Activated CD4-positive, alpha-beta T cell treated with anti-CD3 and anti-CD28 coated beads for 36 hours (primary cell): ENCODE data around the gene CHRNA9. TPM values are rescaled to one million over a fixed set of nuclear protein-coding genes. Genes with fewer than 3 reads are reported as not detected.
"Not testable (repeated sequence)": the region's sequence is repeated elsewhere in the genome, so short reads cannot be mapped to it uniquely, and the experiment has no call there.

Experiments used
- ATAC-seq: fragments of 200-7000 bp; cut with Tn5 transposase; one replicate; pipeline ENCODE4 v1.10.0; 2021; ENCODE audit warnings: mild to moderate bottlenecking, moderate library complexity
- CTCF ChIA-PET: fragments of 350-600 bp; sonication (Branson Sonifier 250); formaldehyde crosslinking; loops from one replicate; lab custom pipeline; 2021; ENCODE audit warnings: antibody characterized with exemption; lab: Charles Lee
- POLR2A ChIA-PET: fragments of 350-600 bp; sonication (Branson Sonifier 250); formaldehyde crosslinking; loops from one replicate; lab custom pipeline; 2021; ENCODE audit warnings: antibody characterized with exemption, inconsistent platforms; lab: Charles Lee
- DNase-seq: peaks from one replicate; pipeline ENCODE4 v3.0.0-alpha.2; 2020
- H3K27ac Mint-ChIP-seq: one replicate; pipeline ENCODE4 v1.8.0; 2021; ENCODE audit warnings: mixed read lengths
- H3K27me3 Mint-ChIP-seq: one replicate; pipeline ENCODE4 v1.8.0; 2021; ENCODE audit warnings: mixed read lengths
- H3K36me3 Mint-ChIP-seq: one replicate; pipeline ENCODE4 v1.8.0; 2021; ENCODE audit warnings: low read depth, mixed read lengths
- H3K4me1 Mint-ChIP-seq: one replicate; pipeline ENCODE4 v1.8.0; 2021; ENCODE audit warnings: mixed read lengths
- H3K4me3 Mint-ChIP-seq: one replicate; pipeline ENCODE4 v1.8.0; 2021; ENCODE audit warnings: mild to moderate bottlenecking, moderate library complexity, mixed read lengths
- H3K9me3 Mint-ChIP-seq: one replicate; pipeline ENCODE4 v1.8.0; 2021; ENCODE audit warnings: low read depth, mixed read lengths
- intact Hi-C, 2 experiments: fragments of 100-400 bp; cut with DNase I in 1 of 2; cut with micrococcal nuclease in 1 of 2; formaldehyde crosslinking; loops; one replicate each; pipeline versions ENCODE4 v1.14.2 to v1.15.1; 2022 to 2024; cut with DNase I, micrococcal nuclease
- total RNA-seq, 2 experiments: library from RNA; stranded (reverse); gene quantifications; one replicate each; pipeline ENCODE4 v1.2.3, GENCODE V29; 2021

CHRNA9 gene
- total RNA-seq, 2 experiments from 2014 or later, result not detected

DNA sequence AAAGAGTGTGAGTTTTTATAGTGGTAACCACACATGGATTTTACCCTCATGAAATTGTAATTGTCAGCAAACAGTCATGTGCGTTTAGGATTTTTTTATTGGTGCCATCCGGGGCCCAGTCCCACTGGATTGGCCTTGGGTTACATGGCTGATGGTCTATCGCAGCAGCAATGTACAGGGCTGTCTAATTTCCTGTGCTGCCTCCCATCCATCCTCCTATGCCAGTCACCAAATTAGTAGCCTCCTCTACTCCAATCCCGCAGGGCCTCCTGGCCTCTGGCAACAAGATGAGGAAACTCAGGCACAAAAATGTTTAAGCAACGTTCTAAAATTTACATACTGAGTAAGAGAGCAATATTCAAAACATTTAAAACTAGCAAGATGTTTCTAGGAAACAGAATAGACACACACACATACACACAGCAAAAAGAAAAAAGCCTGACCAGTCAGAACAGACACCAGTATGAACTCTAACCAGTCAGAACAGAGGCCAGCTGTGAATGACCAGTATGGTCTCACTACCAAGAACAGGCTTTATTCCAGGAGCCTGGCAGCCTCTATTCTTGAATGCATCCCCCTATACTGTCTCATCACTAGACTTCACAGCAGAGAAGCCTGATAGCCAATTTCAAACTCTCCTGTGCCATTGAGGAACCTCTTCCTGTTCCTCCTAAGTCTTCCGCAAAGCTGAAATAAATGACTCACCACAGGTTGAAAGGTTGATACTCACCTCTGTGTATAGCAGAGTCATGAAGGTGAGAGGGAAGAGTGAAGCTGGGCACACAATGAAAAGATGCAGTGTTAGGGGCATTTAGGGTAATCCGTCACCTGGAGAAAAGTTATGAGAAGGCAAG, 42.6 kb downstream of the CHRNA9 start:
- no peaks in the 10 kb centered on the region for H3K9me3 Mint-ChIP-seq
- intact Hi-C loops, result no loop called here
- H3K4me3 Mint-ChIP-seq, result no peak overlapping the region
- H3K4me1 Mint-ChIP-seq, result no peaks in the 10 kb centered on the region
- DNase-seq (no peak), ATAC-seq (no peak)
- CTCF ChIA-PET, result no interaction called here
- H3K36me3 Mint-ChIP-seq, result no peaks in the 10 kb centered on the region
- no peak overlapping the region for H3K27ac Mint-ChIP-seq
- POLR2A ChIA-PET, result no interaction called here
- no peaks in the 10 kb centered on the region for H3K27me3 Mint-ChIP-seq

DNA sequence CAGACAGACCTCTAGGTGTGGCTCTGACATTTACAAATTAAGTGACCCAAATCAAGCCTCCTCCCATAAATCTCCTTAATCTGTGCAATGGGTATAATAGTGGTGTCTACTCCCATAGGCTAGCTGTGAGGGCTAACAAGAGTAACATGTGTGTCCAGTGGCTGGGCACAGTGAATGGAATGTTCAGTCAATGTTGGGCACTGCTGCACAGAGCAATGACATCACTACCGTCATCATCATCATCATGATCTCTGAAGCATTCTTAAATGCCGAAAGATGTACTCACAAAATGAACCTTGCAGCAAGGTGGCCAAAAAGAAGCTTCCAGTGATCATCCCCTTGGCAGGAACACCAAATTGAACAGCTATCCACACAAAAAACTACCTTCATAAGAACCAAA, 43.5 kb downstream of the CHRNA9 start:
- H3K36me3 Mint-ChIP-seq, result no peaks in the 10 kb centered on the region
- H3K9me3 Mint-ChIP-seq, result no peaks in the 10 kb centered on the region
- H3K27me3 Mint-ChIP-seq, result no peaks in the 10 kb centered on the region
- DNase-seq (no peak), ATAC-seq (no peak)
- intact Hi-C loops, result no loop called here
- H3K4me1 Mint-ChIP-seq, result no peaks in the 10 kb centered on the region
- CTCF ChIA-PET, result no interaction called here
- no peak overlapping the region for H3K4me3 Mint-ChIP-seq
- POLR2A ChIA-PET, result no interaction called here
- no peak overlapping the region for H3K27ac Mint-ChIP-seq

DNA sequence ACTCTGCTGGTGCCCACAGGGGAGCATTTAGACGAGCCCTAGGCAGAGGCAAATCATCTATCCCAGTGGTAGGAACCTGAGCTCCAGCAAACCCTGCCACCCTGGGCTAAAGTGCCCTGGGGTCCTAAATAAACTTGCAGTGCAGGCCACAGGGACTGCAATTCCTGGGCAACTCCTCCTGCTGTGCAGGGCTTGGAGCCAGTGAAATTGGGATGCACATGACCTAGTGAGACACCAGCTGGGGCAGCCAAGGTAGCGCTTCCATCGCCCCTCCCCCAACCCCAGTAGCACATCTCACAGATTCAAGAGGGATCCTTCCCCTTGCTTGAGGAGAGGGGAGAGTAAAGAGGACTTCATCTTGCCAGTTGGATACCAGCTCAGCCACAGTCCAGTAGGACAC, 44.1 kb downstream of the CHRNA9 start:
- no peak for ATAC-seq
- no peaks in the 10 kb centered on the region for H3K9me3 Mint-ChIP-seq
- H3K36me3 Mint-ChIP-seq, result no peaks in the 10 kb centered on the region
- intact Hi-C loops, result no loop called here
- no peaks in the 10 kb centered on the region for H3K4me1 Mint-ChIP-seq
- ChIA-PET CTCF (no interaction called here), POLR2A (no interaction called here)
- H3K27me3 Mint-ChIP-seq, result no peaks in the 10 kb centered on the region
- no peak overlapping the region for H3K27ac Mint-ChIP-seq
- no peak for DNase-seq
- H3K4me3 Mint-ChIP-seq, result no peak overlapping the region

DNA sequence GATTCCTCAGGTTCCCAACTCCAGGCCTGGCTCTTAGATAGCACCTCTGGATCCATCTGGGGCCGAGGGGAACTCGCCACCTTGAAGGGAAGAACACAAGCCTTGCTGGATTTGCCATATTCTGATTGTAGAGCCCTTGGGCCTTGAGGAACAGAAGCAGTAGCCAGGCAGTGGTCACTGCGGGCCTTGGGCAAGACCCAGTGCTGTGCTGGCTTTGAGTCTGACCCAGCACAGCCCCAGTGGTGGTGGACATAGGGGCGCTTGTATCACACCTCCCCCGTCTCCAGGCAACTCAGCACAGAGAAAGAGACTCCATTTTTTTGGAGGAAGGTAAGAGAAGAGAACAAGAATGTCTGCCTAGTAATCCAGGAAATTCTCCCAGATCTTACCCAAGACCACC, 45.5 kb downstream of the CHRNA9 start:
- no peaks in the 10 kb centered on the region for H3K4me1 Mint-ChIP-seq
- no peak overlapping the region for H3K27ac Mint-ChIP-seq
- H3K27me3 Mint-ChIP-seq, result no peaks in the 10 kb centered on the region
- H3K36me3 Mint-ChIP-seq, result no peaks in the 10 kb centered on the region
- ChIA-PET CTCF (no interaction called here), POLR2A (no interaction called here)
- no peaks in the 10 kb centered on the region for H3K9me3 Mint-ChIP-seq
- intact Hi-C loops, result no loop called here
- no peak overlapping the region for H3K4me3 Mint-ChIP-seq
- ATAC-seq (no peak), DNase-seq (no peak)

DNA sequence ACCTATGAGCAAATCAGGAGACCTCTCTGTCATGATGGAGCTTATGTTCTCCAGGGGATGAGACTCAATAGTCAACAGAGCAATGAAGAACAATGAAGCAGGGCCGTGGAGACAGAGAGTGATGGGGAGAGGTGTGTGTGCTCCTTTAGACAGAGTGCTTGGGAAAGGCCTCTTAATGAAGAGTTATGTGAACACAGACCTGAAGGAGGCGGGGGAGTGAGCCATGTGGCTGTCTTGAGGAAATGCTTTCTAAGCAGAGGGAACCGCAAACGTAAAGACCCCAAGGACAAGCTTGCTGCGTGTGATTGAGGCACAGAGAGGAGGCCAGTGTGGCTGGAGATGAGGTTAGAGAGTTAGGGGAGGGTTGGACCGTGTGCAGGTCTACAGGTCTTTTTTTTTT, 53.1 kb downstream of the CHRNA9 start:
- intact Hi-C loops, result no loop called here
- no peak overlapping the region for H3K27ac Mint-ChIP-seq
- DNase-seq (no peak), ATAC-seq (no peak)
- H3K36me3 Mint-ChIP-seq, result no peaks in the 10 kb centered on the region
- H3K27me3 Mint-ChIP-seq, result no peaks in the 10 kb centered on the region
- H3K4me1 Mint-ChIP-seq, result no peaks in the 10 kb centered on the region
- no peak overlapping the region for H3K4me3 Mint-ChIP-seq
- no peaks in the 10 kb centered on the region for H3K9me3 Mint-ChIP-seq
- POLR2A ChIA-PET, result no interaction called here
- CTCF ChIA-PET, result no interaction called here

DNA sequence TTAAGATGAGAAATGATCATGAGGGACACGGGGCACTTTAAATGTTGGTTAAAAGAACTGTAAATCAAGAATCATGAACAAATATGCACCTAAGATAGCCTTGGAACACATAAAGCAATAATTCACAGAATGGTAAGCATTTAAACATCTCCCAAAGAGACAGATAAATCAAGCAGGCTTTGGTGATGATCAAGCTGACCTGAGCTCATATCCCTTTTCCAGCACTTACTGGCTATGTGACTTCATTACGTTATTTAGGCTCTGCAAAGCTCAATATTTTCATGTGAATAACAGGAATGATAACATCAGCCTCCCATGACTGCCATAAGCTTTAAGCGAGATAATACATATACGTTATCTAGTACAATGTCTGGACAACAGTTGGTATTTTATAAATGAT, 54.9 kb downstream of the CHRNA9 start:
- H3K27ac Mint-ChIP-seq, result no peak overlapping the region
- POLR2A ChIA-PET, result no interaction called here
- intact Hi-C loops, result no loop called here
- no peak overlapping the region for H3K4me3 Mint-ChIP-seq
- DNase-seq, result no peak
- ATAC-seq, result no peak
- CTCF ChIA-PET, result no interaction called here
- no peaks in the 10 kb centered on the region for H3K36me3 Mint-ChIP-seq
- H3K27me3 Mint-ChIP-seq, result no peaks in the 10 kb centered on the region
- H3K9me3 Mint-ChIP-seq, result no peaks in the 10 kb centered on the region
- no peaks in the 10 kb centered on the region for H3K4me1 Mint-ChIP-seq

DNA sequence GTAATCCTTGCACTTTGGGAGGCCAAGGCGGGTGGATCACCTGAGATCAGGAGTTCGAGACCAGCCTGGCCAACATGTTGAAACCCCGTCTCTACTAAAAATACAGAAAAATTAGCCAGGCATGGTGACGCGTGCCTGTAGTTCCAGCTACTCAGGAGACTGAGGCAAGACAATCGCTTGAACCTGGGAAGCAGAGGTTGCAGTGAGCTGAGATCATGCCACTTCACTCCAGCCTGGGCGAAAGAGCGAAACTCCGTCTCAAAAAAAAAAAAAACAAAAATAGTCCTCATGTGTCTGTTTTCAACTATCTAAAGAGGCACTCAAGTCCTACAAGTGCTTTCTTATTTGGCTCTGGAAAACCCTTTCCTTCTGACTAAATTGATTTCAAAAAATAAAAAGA, 57.1 kb downstream of the CHRNA9 start:
- H3K4me3 Mint-ChIP-seq, result not testable (repeated sequence)

DNA sequence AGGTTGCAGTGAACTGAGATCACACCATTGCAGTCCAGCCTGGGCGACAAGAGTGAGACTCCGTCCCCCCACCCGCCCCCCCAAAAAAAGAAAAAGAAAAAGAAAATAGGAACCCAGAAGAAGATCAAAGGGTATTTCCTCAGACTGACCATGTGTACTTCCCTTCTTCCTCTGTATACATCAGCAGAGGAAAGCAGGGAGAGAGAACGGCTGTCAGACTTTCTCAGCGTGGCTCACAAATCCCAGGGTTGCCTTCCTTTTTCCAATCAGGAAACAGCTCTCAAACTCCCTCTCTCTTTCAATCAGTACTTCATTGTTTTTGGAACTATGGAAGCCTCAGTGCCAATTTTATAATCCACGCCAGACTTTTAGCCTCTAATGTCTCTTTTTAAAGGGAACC, 59.1 kb downstream of the CHRNA9 start:
- Mint-ChIP-seq H3K9me3 (no peaks in the 10 kb centered on the region), H3K4me1 (no peaks in the 10 kb centered on the region), H3K27me3 (no peaks in the 10 kb centered on the region), H3K36me3 (no peaks in the 10 kb centered on the region), H3K4me3 (no peak overlapping the region), H3K27ac (no peak overlapping the region)
- DNase-seq, result no peak
- CTCF ChIA-PET, result no interaction called here
- no peak for ATAC-seq
- intact Hi-C loops, result no loop called here
- POLR2A ChIA-PET, result no interaction called here

More for the DNA sequence above, 57.1 kb downstream of the CHRNA9 start:
- H3K27me3 Mint-ChIP-seq, H3K4me1 Mint-ChIP-seq, H3K27ac Mint-ChIP-seq, H3K9me3 Mint-ChIP-seq, intact Hi-C loops, CTCF ChIA-PET, H3K36me3 Mint-ChIP-seq, POLR2A ChIA-PET, DNase-seq, ATAC-seq: not testable (repeated sequence)

DNA sequence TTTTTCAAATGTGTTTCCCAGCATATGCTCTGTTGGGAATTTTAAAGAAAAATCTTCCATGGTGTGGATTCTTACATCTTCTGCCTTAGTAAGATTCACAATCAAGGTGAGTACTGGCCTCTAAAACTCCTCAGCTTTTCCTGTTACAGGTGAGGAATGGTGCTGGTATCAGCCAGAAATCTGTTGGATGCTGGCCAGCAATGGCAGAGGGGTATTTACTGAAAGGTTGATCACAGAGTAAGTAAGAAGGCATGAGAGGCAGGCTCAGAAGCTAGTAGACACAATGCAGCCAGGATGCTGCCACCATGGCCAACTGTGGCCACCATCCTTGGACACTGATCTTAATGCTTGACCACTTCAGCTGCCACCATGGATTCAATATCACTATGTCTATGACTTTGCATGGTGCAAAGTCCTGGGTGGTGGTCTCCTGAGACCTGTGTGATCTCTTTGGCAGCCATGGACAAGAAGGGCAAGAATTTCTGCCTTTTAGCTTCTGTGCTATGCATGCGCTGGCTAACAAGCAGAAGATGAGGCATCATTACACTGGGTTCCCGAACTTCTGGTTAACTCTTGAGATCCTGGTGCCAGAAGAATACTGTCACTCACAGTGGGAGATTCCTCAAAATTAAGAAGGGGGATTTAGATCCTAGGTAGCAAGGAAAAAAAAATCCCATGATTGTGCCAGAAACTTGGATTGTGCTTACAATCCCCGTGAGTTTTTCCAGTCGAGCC, 60.2 kb downstream of the CHRNA9 start:
- Mint-ChIP-seq H3K27me3 (no peaks in the 10 kb centered on the region), H3K36me3 (no peaks in the 10 kb centered on the region), H3K9me3 (no peaks in the 10 kb centered on the region), H3K4me1 (no peaks in the 10 kb centered on the region), H3K27ac (no peak overlapping the region), H3K4me3 (no peak overlapping the region)
- intact Hi-C loops, result no loop called here
- ChIA-PET CTCF (no interaction called here), POLR2A (no interaction called here)
- ATAC-seq, result no peak
- DNase-seq, result no peak

DNA sequence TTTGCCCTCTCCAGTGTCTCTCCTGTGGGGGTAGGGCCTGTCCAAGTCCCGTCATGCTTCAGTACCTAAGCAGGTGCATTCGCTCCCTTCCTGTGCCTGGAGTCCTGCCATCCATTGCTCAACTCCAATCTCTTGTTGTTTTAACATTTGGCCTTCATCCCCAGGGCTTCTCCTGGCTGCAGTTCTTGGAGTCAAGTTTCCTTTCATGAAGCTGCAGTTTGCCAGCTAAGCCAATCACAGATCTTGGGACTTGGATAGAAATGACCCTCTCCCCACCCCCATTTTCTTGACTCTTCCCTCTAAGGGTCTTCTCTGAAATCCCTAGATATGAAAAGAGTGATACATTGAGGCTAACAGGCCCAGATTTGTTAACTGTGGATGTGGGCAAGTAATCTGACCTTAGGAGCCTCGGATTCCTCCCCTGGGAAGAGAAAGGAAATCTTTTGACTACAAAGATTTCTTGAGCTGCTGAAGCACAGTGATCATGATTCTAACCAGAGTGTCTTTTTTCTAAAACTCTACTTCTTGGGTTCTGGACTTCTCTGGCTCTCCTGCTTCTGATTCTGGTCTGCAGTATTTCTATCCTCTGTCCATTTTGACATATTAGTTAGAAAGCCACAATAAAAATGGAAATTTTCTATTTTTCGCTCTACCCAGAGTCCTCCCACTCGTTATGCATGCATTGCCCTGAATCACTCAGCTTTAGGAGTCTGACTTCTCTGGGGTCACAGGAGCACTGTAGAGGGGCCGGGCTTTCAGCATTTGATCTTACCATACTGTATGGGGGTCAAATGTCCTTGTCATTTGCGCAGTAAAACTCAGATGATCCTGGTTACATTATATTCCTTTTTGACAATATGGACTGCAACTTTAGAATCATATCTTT, 61.0 kb downstream of the CHRNA9 start:
- intact Hi-C loops, result no loop called here
- DNase-seq, result no peak

DNA sequence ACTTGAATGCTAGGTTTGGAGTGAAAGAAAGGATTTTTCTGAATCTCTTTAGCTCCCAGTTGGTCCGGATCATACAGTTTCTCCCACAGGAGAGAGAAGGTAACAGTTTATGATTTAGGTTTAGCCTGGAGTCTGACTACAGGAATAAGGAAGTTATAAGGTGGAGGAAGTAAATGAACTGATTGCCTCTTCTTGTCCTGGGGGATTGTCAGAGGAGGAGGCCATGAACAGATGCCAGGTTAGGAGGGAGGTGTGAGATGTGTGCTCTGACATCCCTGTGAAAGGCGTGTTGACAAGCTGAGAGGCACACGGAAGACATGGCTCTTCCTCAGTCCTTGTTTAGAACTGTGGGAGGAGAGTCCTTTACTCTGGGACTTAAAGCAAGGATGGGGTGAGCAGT, 64.4 kb downstream of the CHRNA9 start:
- H3K9me3 Mint-ChIP-seq, result no peaks in the 10 kb centered on the region
- POLR2A ChIA-PET, result no interaction called here
- CTCF ChIA-PET, result no interaction called here
- H3K4me1 Mint-ChIP-seq, result no peaks in the 10 kb centered on the region
- ATAC-seq (no peak), DNase-seq (no peak)
- H3K4me3 Mint-ChIP-seq, result no peak overlapping the region
- no peak overlapping the region for H3K27ac Mint-ChIP-seq
- no peaks in the 10 kb centered on the region for H3K27me3 Mint-ChIP-seq
- intact Hi-C loops, result no loop called here
- H3K36me3 Mint-ChIP-seq, result no peaks in the 10 kb centered on the region

More for the DNA sequence above, 61.0 kb downstream of the CHRNA9 start:
- CTCF ChIA-PET, result no interaction called here
- H3K9me3 Mint-ChIP-seq, result no peaks in the 10 kb centered on the region
- ATAC-seq, result no peak
- H3K4me1 Mint-ChIP-seq, result no peaks in the 10 kb centered on the region
- no peaks in the 10 kb centered on the region for H3K27me3 Mint-ChIP-seq
- H3K4me3 Mint-ChIP-seq, result no peak overlapping the region
- no peak overlapping the region for H3K27ac Mint-ChIP-seq
- POLR2A ChIA-PET, result no interaction called here
- no peaks in the 10 kb centered on the region for H3K36me3 Mint-ChIP-seq
